ENCODE measurements around the gene GPR35.
"Not testable (repeated sequence)": the region's sequence is repeated elsewhere in the genome, so short reads cannot be mapped to it uniquely, and the experiment has no call there.

GPR35 gene

GRCh38 chr2:240603081-240603835, 22.0 kb upstream of the GPR35 start:
- DNase-seq, result no peak

- no peak for DNase-seq
Measured at GRCh38 chr2:240603846-240604245, 21.4 kb upstream of the GPR35 start.

GRCh38 chr2:240604291-240604938, 20.9 kb upstream of the GPR35 start:
- no peak for DNase-seq

GRCh38 chr2:240604939-240605716, 20.2 kb upstream of the GPR35 start:
- DNase-seq, result no peak

- no peak for DNase-seq
Measured at GRCh38 chr2:240605867-240606743, 19.2 kb upstream of the GPR35 start.

GRCh38 chr2:240611601-240612210, 13.6 kb upstream of the GPR35 start:
- DNase-seq, result no peak

- no peak for DNase-seq
Measured at GRCh38 chr2:240613781-240614180, 11.5 kb upstream of the GPR35 start.

- DNase-seq, result no peak
Measured at GRCh38 chr2:240614391-240614790, 10.9 kb upstream of the GPR35 start.

- no peak for DNase-seq
Measured at GRCh38 chr2:240615396-240615795, 9.9 kb upstream of the GPR35 start.

GRCh38 chr2:240615820-240616547, 9.3 kb upstream of the GPR35 start:
- DNase-seq, result no peak

- DNase-seq, result not testable (repeated sequence)
Measured at GRCh38 chr2:240616860-240617666, 8.2 kb upstream of the GPR35 start.

GRCh38 chr2:240618776-240619175, 6.5 kb upstream of the GPR35 start:
- no peak for DNase-seq

- DNase-seq, result no peak
Measured at GRCh38 chr2:240619506-240620148, 5.7 kb upstream of the GPR35 start.

- no peak for DNase-seq
Measured at GRCh38 chr2:240620149-240620731, 5.0 kb upstream of the GPR35 start.

- DNase-seq, result no peak
Measured at GRCh38 chr2:240620859-240621258, 4.4 kb upstream of the GPR35 start.

GRCh38 chr2:240622060-240622411, 3.2 kb upstream of the GPR35 start:
- no peak for DNase-seq

GRCh38 chr2:240622531-240623235, 2.6 kb upstream of the GPR35 start:
- no peak for DNase-seq

- DNase-seq, result no peak
Measured at GRCh38 chr2:240623531-240624010, 1.7 kb upstream of the GPR35 start.
